B cell (primary cell): ENCODE results near the gene PHOSPHO1. TPM values are rescaled to one million over a fixed set of nuclear protein-coding genes. Genes with fewer than 3 reads are reported as not detected.

Source experiments
- ATAC-seq: fragments of 200-7000 bp; cut with Tn5 transposase; one replicate; pipeline ENCODE4 v1.10.0; 2021; ENCODE audit warnings: low read depth, mild to moderate bottlenecking, moderate number of reproducible peaks, moderate library complexity
- CTCF ChIA-PET: fragments of 350-600 bp; sonication (Branson Sonifier 250); formaldehyde crosslinking; loops from one replicate; lab custom pipeline; 2021; ENCODE audit warnings: antibody characterized with exemption, inconsistent platforms; lab: Charles Lee
- POLR2A ChIA-PET: fragments of 350-600 bp; sonication (Branson Sonifier 250); formaldehyde crosslinking; loops from one replicate; lab custom pipeline; 2021; ENCODE audit warnings: antibody characterized with exemption; lab: Charles Lee
- DNase-seq: peaks from one replicate; pipeline ENCODE4 v3.0.0; 2013
- H2AFZ ChIP-seq: 2 replicates; pipeline ENCODE4 v1.6.1; 2012; ENCODE audit warnings: mild to moderate bottlenecking, low read depth, low read length; ENCODE audit not compliant: insufficient read depth, poor library complexity, severe bottlenecking
- H3K27ac ChIP-seq, 2 donors: 1 replicate in 1 of 2; 2 replicates in 1 of 2; pipeline ENCODE4 v1.5.1; 2012 to 2013; ENCODE audit warnings: low read length in 2 of 2, mild to moderate bottlenecking in 2 of 2, moderate library complexity in 1 of 2
- H3K27me3 ChIP-seq, 4 experiments: fragments of 200-600 bp in 1 of 4; sonication (generic) in 1 of 4; replicated peaks in 1 of 4; 1 replicate in 2 of 4; 2 replicates in 2 of 4; pipeline versions ENCODE4 v1.6.1 to v1.7.0; 2013 to 2016; ENCODE audit warnings: low read length in 3 of 4, mild to moderate bottlenecking in 2 of 4, mixed read lengths in 1 of 4, moderate library complexity in 1 of 4; ENCODE audit not compliant: insufficient read depth in 4 of 4, control insufficient read depth in 3 of 4; ENCODE audit errors: control extremely low read depth in 1 of 4
- H3K36me3 ChIP-seq, 2 experiments: replicated peaks in 1 of 2; 1 replicate in 1 of 2; 2 replicates in 1 of 2; pipeline versions ENCODE4 v1.6.1 to v1.7.1; 2013; ENCODE audit warnings: low read length in 1 of 2; ENCODE audit not compliant: insufficient read depth in 2 of 2, control insufficient read depth in 1 of 2; ENCODE audit errors: control extremely low read depth in 1 of 2, extremely low read depth in 1 of 2
- H3K4me1 ChIP-seq, 2 donors: fragments of 200-600 bp in 1 of 2; sonication (generic) in 1 of 2; 1 replicate in 1 of 2; 2 replicates in 1 of 2; pipeline versions ENCODE4 v1.5.1 to v1.6.1; 2013 to 2017; ENCODE audit warnings: low read length in 2 of 2; ENCODE audit not compliant: control insufficient read depth in 2 of 2, insufficient read depth in 2 of 2
- H3K4me2 ChIP-seq: replicated peaks from 2 replicates; pipeline ENCODE3; 2012; ENCODE audit warnings: mild to moderate bottlenecking, low read depth, low read length; ENCODE audit not compliant: poor library complexity, severe bottlenecking
- H3K4me3 ChIP-seq, 5 experiments: fragments of 200-600 bp in 1 of 5; sonication (generic) in 1 of 5; 1 replicate in 3 of 5; 2 replicates in 2 of 5; pipeline versions ENCODE4 v1.5.1 to v1.7.0; 2011 to 2016; ENCODE audit warnings: low read length in 4 of 5, mild to moderate bottlenecking in 4 of 5, low read depth in 2 of 5, control low read depth in 1 of 5, moderate library complexity in 1 of 5; ENCODE audit not compliant: insufficient read depth in 1 of 5; ENCODE audit errors: control extremely low read depth in 1 of 5, extremely low read depth in 1 of 5
- H3K79me2 ChIP-seq: fragments of 200-600 bp; sonication (generic); one replicate; pipeline ENCODE4 v1.6.0; 2016; ENCODE audit warnings: low read length; ENCODE audit not compliant: control insufficient read depth, insufficient read depth
- H3K9ac ChIP-seq: fragments of 200-600 bp; sonication (generic); 2 replicates; pipeline ENCODE4 v1.6.1; 2017; ENCODE audit warnings: mild to moderate bottlenecking, low read length, moderate library complexity
- H3K9me3 ChIP-seq, 3 donors: one replicate each; pipeline versions ENCODE4 v1.6.1 to v1.7.1; 2013; ENCODE audit warnings: low read length in 2 of 3; ENCODE audit not compliant: control insufficient read depth in 2 of 3, insufficient read depth in 1 of 3; ENCODE audit errors: control extremely low read depth in 1 of 3
- H4K20me1 ChIP-seq: 2 replicates; pipeline ENCODE4 v1.6.0; 2012; ENCODE audit warnings: mild to moderate bottlenecking, low read length; ENCODE audit not compliant: insufficient read depth, control insufficient read depth, poor library complexity, severe bottlenecking
- H3K27ac Mint-ChIP-seq: one replicate; pipeline ENCODE4 v1.8.0; 2021; ENCODE audit warnings: mixed read lengths
- H3K27me3 Mint-ChIP-seq: one replicate; pipeline ENCODE4 v1.8.0; 2021; ENCODE audit warnings: mixed read lengths
- H3K4me1 Mint-ChIP-seq: one replicate; pipeline ENCODE4 v1.8.0; 2021; ENCODE audit warnings: mixed read lengths
- H3K4me3 Mint-ChIP-seq: one replicate; pipeline ENCODE4 v1.8.0; 2021; ENCODE audit warnings: mixed read lengths
- H3K9me3 Mint-ChIP-seq: one replicate; pipeline ENCODE4 v1.8.0; 2022; ENCODE audit warnings: mixed read lengths; ENCODE audit not compliant: insufficient read depth
- CTCF ChIP-seq: fragments of 200-600 bp; IDR thresholded peaks from one replicate; pipeline ENCODE4 v1.8.0; 2022; ENCODE audit warnings: antibody characterized with exemption, mild to moderate bottlenecking
- EZH2 ChIP-seq: IDR thresholded peaks from 2 replicates; pipeline ENCODE4 v1.6.1; 2012; ENCODE audit warnings: borderline replicate concordance, low read depth, mild to moderate bottlenecking, moderate library complexity, low read length; ENCODE audit not compliant: insufficient read depth, poor library complexity, severe bottlenecking
- WGBS: methylation state at CpG from one replicate; pipeline ENCODE4 v1.1.5; 2013; ENCODE audit warnings: missing lambda C conversion rate; ENCODE audit not compliant: insufficient coverage; 5-methylcytosine and 5-hydroxymethylcytosine counted together
- intact Hi-C: fragments of 100-400 bp; cut with micrococcal nuclease; formaldehyde crosslinking; loops from one replicate; pipeline ENCODE4 v1.10.0; 2022
- polyA plus RNA-seq: library from polyadenylated mRNA; depleted of rRNA; stranded (reverse); fragments of >200 nt; gene quantifications from 2 replicates; pipeline ENCODE4 v1.2.3, GENCODE V29; 2012
- total RNA-seq, 2 donors: library from RNA; stranded (reverse); fragments of 120-200 nt in 1 of 2; gene quantifications; 1 replicate in 1 of 2; 2 replicates in 1 of 2; pipeline versions ENCODE4 v1.2.3 to v1.2.4, GENCODE V29; 2013 to 2022

Gene PHOSPHO1
- total and polyA plus RNA-seq, 2 donors (not counting 1 experiment from before 2014, with no cell fraction given) = 0.15 TPM; not detected in 1

- Histone ChIP-seq H3K9ac (no peak overlapping the region), H3K27me3 (peaks cover 0 to 5% (median 0%) of the 10 kb centered on the region in 4 experiments), H3K27ac (no peak overlapping the region), H3K4me1 (no peaks in the 10 kb centered on the region), H3K4me3 (no peak overlapping the region), H3K4me2 (no peak overlapping the region), H3K9me3 (no peaks in the 10 kb centered on the region), H2AFZ (no peak overlapping the region), H3K36me3 (no peaks in the 10 kb centered on the region), H3K79me2 (no peaks in the 10 kb centered on the region), H4K20me1 (no peaks in the 10 kb centered on the region)
- Mint-ChIP-seq H3K27ac (no peak overlapping the region), H3K9me3 (no peaks in the 10 kb centered on the region), H3K4me3 (no peak overlapping the region), H3K4me1 (no peaks in the 10 kb centered on the region), H3K27me3 (peaks cover 8% of the 10 kb centered on the region)
- TF ChIP-seq CTCF (no peak), EZH2 (no peak)
- DNase-seq (no peak), ATAC-seq (no peak)
- 87% methylated on average over 3 of the region's 5 CpGs for WGBS
- intact Hi-C loops = no loop called here
- ChIA-PET POLR2A (no interaction called here), CTCF (no interaction called here)
These were observed 38.8 kb upstream of the PHOSPHO1 start for GRCh38 chr17:49269356-49269755.

DNA sequence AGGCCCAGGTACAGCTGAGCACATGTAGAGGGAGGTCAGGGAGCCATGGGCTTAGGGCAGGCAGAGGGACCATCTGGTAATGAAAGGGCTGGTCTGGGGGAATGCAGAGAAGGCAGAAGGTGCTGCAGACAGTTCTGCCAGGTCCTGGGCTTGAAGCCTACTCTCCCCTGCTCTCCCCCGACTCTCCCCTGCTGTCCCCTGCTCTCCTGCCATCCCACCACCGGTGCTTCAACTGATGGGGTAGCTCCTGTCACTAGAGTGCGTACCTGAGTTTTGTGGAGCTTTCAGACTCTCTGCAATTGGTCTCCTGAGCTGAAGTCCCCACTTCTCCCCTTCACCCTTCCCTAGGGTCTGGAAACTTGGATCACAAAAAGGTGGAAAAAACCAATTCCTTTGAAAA lies 37.3 kb upstream of the PHOSPHO1 start:
- POLR2A ChIA-PET = no interaction called here
- Mint-ChIP-seq H3K27ac (no peak overlapping the region), H3K27me3 (peaks cover 16% of the 10 kb centered on the region), H3K4me1 (no peaks in the 10 kb centered on the region), H3K9me3 (no peaks in the 10 kb centered on the region), H3K4me3 (no peak overlapping the region)
- H3K9me3 ChIP-seq = no peaks in the 10 kb centered on the region
- no peak for TF ChIP-seq CTCF
- no peak for TF ChIP-seq EZH2
- DNase-seq = no peak
- H3K36me3 ChIP-seq = no peaks in the 10 kb centered on the region
- H3K9ac ChIP-seq = no peak overlapping the region
- H3K4me1 ChIP-seq = no peaks in the 10 kb centered on the region
- H2AFZ ChIP-seq = no peak overlapping the region
- CTCF ChIA-PET = interaction anchor here (1.5 kb wide), 1 partner anchor 88 kb away, joined by 5 read pairs; no protein-coding TSS in a partner anchor
- ATAC-seq = no peak
- 88% methylated on average over 3 of the region's 3 CpGs for WGBS
- no peak overlapping the region for H3K27ac ChIP-seq
- intact Hi-C loops = no loop called here
- peaks cover 0 to 12% (median 1%) of the 10 kb centered on the region in 4 experiments for H3K27me3 ChIP-seq
- no peak overlapping the region for H3K4me3 ChIP-seq
- H3K79me2 ChIP-seq = no peaks in the 10 kb centered on the region
- H4K20me1 ChIP-seq = no peaks in the 10 kb centered on the region
- no peak overlapping the region for H3K4me2 ChIP-seq
